NT2/D1 (cell line): ENCODE results near the gene AGMO.

Source experiments
- DNase-seq: peaks from one replicate; pipeline ENCODE4 v3.0.0-alpha.2; 2011; ENCODE audit warnings: low read depth, low spot score
- H3K27me3 ChIP-seq: 2 replicates; pipeline ENCODE4 v1.6.0; 2011; ENCODE audit warnings: mild to moderate bottlenecking; ENCODE audit not compliant: insufficient read length, insufficient read depth
- H3K36me3 ChIP-seq: 2 replicates; pipeline ENCODE4 v1.6.1; 2011; ENCODE audit warnings: mild to moderate bottlenecking, low read length, mixed read lengths; ENCODE audit not compliant: insufficient read depth, insufficient read length
- H3K4me1 ChIP-seq: 2 replicates; pipeline ENCODE4 v1.5.1; 2011; ENCODE audit not compliant: insufficient read depth, insufficient read length
- H3K4me3 ChIP-seq: 2 replicates; pipeline ENCODE4 v1.5.1; 2011; ENCODE audit warnings: low read depth; ENCODE audit not compliant: insufficient read length
- H3K9ac ChIP-seq: 2 replicates; pipeline ENCODE4 v1.6.0; 2011; ENCODE audit warnings: low read depth; ENCODE audit not compliant: insufficient read length
- H3K9me3 ChIP-seq: 2 replicates; pipeline ENCODE4 v1.5.1; 2011; ENCODE audit warnings: mild to moderate bottlenecking, low read length; ENCODE audit not compliant: insufficient read depth
- SUZ12 ChIP-seq: IDR thresholded peaks from 2 replicates; pipeline ENCODE4 v1.6.1; 2011; ENCODE audit not compliant: insufficient read length, insufficient read depth; ENCODE audit errors: extremely low read depth
- YY1 ChIP-seq: IDR thresholded peaks from 2 replicates; pipeline ENCODE4 v1.6.1; 2011; ENCODE audit not compliant: insufficient read length, insufficient read depth
- ZNF274 ChIP-seq: IDR thresholded peaks from 2 replicates; pipeline ENCODE4 v1.6.1; 2011; ENCODE audit warnings: mild to moderate bottlenecking, low read depth, low read length

AGMO gene

DNA sequence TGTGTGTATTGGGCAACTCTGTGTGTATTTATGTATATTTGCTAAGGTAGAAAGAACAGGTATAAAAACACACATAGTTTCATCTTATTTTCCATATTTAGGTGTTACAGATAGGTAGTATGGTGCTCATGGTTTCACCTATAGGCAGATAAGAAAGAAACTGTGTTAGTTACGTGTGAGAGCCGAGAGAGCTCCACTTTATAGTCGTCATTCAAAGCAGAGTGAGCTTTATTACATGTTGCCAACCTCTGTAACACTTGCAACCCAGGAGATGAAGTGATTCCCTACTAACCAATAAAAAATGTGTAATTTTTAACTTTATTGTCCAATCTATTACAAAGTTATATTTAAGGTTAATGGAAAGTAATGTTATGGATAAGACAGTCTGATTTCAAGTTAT, 121.3 kb downstream of the AGMO start:
- Histone ChIP-seq H3K36me3 (no peaks in the 10 kb centered on the region), H3K27me3 (no peaks in the 10 kb centered on the region), H3K9ac (no peak overlapping the region), H3K4me3 (no peak overlapping the region), H3K9me3 (no peaks in the 10 kb centered on the region), H3K4me1 (no peaks in the 10 kb centered on the region)
- no peak for TF ChIP-seq YY1
- TF ChIP-seq ZNF274: no peak
- TF ChIP-seq SUZ12: no peak
- DNase-seq: no peak

DNA sequence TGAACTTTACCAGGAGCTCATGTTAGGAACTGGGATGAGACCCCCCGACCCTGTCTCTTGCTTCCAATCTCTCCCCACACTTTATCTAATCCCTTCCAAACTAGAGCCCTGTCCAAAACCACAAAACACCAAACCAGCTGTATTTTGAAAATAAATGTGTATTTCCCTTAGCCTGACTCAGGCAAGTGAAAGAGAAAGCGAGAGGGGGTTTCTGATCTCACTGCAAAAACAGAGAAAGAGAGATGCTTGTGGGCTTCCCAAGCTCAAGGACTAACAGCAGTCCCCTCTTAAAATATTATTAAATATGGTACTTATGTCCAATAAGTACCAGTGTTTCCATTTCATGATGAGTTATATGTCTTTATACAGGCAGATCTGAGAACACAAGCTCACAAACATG, 122.0 kb downstream of the AGMO start:
- Histone ChIP-seq H3K9me3 (no peaks in the 10 kb centered on the region), H3K36me3 (no peaks in the 10 kb centered on the region), H3K9ac (no peak overlapping the region), H3K4me1 (no peaks in the 10 kb centered on the region), H3K27me3 (no peaks in the 10 kb centered on the region), H3K4me3 (no peak overlapping the region)
- no peak for DNase-seq
- no peak for TF ChIP-seq YY1

DNA sequence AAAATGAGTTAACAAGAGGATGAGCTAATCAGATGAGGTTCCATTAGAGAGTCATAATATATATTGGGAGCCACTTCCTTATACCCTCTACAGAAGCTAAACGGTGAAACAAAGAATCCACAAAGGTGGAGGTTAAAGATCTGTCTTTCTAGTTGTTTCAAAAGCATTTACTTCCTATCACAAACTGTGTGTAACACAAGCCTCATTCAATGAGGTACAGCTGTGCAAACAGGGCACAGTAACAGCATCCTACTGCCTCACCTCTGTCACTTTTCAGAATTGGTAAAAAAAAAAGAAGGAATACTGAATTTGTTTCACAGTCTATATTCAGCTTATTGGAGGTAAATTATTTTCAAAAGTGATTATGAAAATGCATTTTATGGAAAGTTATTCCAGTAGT, 128.7 kb downstream of the AGMO start:
- DNase-seq: no peak
- H3K27me3 ChIP-seq: no peaks in the 10 kb centered on the region
- H3K9ac ChIP-seq: no peak overlapping the region
- no peak overlapping the region for H3K4me3 ChIP-seq
- no peaks in the 10 kb centered on the region for H3K4me1 ChIP-seq
- no peaks in the 10 kb centered on the region for H3K36me3 ChIP-seq
- no peaks in the 10 kb centered on the region for H3K9me3 ChIP-seq
- TF ChIP-seq YY1 (no peak), ZNF274 (no peak), SUZ12 (no peak)

DNA sequence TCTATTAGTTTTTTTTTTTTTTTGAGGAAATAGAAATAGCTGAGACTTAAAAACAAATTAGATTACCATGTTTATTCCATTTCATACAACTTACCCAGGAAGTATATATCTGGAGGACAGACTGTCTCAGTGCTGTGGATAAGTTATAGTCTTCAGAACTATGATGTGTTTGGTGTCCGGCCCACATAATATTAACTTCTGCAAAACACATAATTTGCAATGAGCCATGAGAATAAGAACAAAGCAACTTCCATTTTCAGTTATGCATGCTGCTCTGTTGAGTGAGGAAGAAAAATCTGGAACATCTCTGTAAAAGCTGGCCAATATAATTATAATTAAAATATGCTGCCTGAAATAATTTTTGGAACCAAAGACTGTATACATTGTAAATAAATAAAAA, 130.9 kb downstream of the AGMO start:
- no peak overlapping the region for H3K4me3 ChIP-seq
- H3K27me3 ChIP-seq: no peaks in the 10 kb centered on the region
- H3K4me1 ChIP-seq: no peaks in the 10 kb centered on the region
- DNase-seq: no peak
- TF ChIP-seq YY1: no peak
- H3K36me3 ChIP-seq: no peaks in the 10 kb centered on the region
- no peak overlapping the region for H3K9ac ChIP-seq
- H3K9me3 ChIP-seq: no peaks in the 10 kb centered on the region

DNA sequence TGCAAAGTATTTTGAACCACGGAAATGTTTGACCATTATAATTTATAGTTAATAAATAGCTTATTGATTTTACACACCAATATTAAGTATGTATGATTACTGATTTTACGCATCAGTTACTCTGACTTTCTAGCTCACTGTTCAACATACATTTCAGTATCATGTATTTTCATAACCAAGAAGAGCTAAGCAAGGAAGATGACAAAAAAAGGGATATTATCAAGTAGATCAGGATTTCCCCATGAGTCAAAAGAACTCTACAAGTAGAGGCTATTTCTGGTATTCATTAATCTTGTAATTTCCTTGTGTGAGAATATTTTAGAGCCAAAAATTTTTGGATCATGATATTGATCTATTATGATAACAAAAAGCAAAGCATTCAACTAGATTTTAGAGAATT, 131.6 kb downstream of the AGMO start:
- no peak for DNase-seq
- no peak for TF ChIP-seq YY1
- TF ChIP-seq ZNF274: no peak
- TF ChIP-seq SUZ12: no peak
- H3K4me3 ChIP-seq: no peak overlapping the region
- no peaks in the 10 kb centered on the region for H3K27me3 ChIP-seq
- no peak overlapping the region for H3K9ac ChIP-seq
- H3K4me1 ChIP-seq: no peaks in the 10 kb centered on the region
- H3K9me3 ChIP-seq: no peaks in the 10 kb centered on the region
- H3K36me3 ChIP-seq: no peaks in the 10 kb centered on the region

DNA sequence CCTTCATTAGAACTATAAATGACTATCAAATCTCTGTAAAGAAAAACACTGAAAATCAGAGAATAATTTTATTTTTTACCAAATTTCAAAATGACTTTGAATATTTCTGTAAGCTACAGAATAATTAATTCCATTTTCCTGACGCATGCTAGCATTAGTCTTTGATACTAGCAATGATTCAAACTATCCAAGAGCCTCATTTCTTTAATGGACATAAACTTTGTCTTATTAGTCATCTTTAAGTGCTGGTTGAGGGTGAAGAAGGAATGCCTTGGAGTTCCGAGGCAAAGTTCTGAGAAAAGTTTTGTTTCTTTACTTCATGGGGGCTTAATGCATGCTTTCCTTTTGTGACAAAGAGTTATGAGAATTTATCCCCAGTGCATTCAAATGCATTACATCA, 137.3 kb downstream of the AGMO start:
- TF ChIP-seq SUZ12: no peak
- no peak for TF ChIP-seq ZNF274
- TF ChIP-seq YY1: no peak
- no peak overlapping the region for H3K9ac ChIP-seq
- DNase-seq: no peak

DNA sequence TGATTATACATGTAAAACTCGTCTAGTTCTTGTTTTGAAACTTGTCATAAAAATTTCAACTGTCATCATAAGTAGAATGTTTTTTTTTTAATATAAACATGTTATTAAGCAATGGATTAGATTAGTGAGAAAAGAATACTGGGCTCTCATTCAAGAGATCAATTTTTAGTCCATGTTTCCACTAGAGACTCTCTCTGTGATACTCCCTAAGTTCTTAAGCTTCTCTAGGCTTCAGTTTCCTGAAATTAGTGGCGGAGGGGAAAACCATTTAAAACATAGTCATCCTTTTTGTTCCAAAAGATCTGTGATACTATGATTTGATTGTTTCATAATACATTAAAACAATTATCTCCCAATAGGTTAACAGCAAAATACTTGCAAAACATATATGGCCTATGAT, 142.2 kb downstream of the AGMO start:
- no peak for DNase-seq
- H3K9me3 ChIP-seq: no peaks in the 10 kb centered on the region
- H3K27me3 ChIP-seq: no peaks in the 10 kb centered on the region
- TF ChIP-seq ZNF274: no peak
- no peak overlapping the region for H3K9ac ChIP-seq
- H3K4me3 ChIP-seq: no peak overlapping the region
- no peaks in the 10 kb centered on the region for H3K4me1 ChIP-seq
- H3K36me3 ChIP-seq: no peaks in the 10 kb centered on the region

More for the DNA sequence above, 137.3 kb downstream of the AGMO start:
- no peaks in the 10 kb centered on the region for H3K36me3 ChIP-seq
- H3K4me1 ChIP-seq: no peaks in the 10 kb centered on the region
- no peaks in the 10 kb centered on the region for H3K27me3 ChIP-seq
- H3K4me3 ChIP-seq: no peak overlapping the region
- no peaks in the 10 kb centered on the region for H3K9me3 ChIP-seq

DNA sequence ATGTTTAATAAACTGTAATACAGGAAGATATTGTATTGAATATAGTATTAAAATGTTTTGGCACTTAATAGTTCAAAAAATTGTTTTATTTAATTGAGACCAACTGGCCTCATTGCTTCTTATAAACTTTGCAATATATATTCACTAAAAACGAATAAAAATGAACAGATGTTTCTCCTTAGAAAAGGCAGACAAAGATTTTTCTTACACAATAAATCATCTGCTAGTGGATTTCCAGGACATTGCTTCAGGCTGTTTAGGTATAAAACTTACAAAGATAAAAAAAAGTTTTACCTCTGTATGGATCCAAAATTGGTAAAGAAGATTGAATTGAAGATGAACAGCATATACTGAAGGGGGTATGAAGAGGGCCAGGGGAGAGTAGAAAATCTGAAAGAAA, 143.6 kb downstream of the AGMO start:
- TF ChIP-seq ZNF274: no peak
- no peak for TF ChIP-seq YY1
- no peak for TF ChIP-seq SUZ12
- DNase-seq: no peak
- H3K9ac ChIP-seq: no peak overlapping the region
- H3K27me3 ChIP-seq: no peaks in the 10 kb centered on the region
- H3K36me3 ChIP-seq: no peaks in the 10 kb centered on the region
- no peaks in the 10 kb centered on the region for H3K9me3 ChIP-seq
- H3K4me3 ChIP-seq: no peak overlapping the region
- H3K4me1 ChIP-seq: no peaks in the 10 kb centered on the region
